GM23338 (cell line): ENCODE results near the gene PSMB5. TPM values are rescaled to one million over a fixed set of nuclear protein-coding genes. Genes with fewer than 3 reads are reported as not detected.

Source experiments
- ATAC-seq: fragments of 200-7000 bp; cut with Tn5 transposase; 3 replicates; pipeline ENCODE4 v1.9.1; 2020
- DNase-seq: peaks from one replicate; pipeline ENCODE4 v3.0.0-alpha.2; 2015; ENCODE audit warnings: low spot score
- H2AFZ ChIP-seq: fragments of 200-600 bp; sonication (generic); 2 replicates; pipeline ENCODE4 v1.8.0; 2016; ENCODE audit warnings: antibody characterized with exemption, mild to moderate bottlenecking, moderate library complexity
- H3F3A ChIP-seq: fragments of 200-600 bp; sonication (generic); replicated peaks from 2 replicates; pipeline ENCODE4 v1.8.0; 2017; ENCODE audit warnings: antibody characterized with exemption, mixed run types, low read depth
- H3K27ac ChIP-seq: fragments of 200-600 bp; sonication (generic); 2 replicates; pipeline ENCODE4 v1.6.1; 2016; ENCODE audit warnings: low read depth
- H3K27me3 ChIP-seq: fragments of 200-600 bp; sonication (generic); 2 replicates; pipeline ENCODE4 v1.8.0; 2016; ENCODE audit warnings: mild to moderate bottlenecking, mixed run types, moderate library complexity; ENCODE audit not compliant: insufficient read depth
- H3K36me3 ChIP-seq: fragments of 200-600 bp; sonication (generic); 2 replicates; pipeline ENCODE4 v1.8.0; 2016; ENCODE audit warnings: mild to moderate bottlenecking; ENCODE audit not compliant: insufficient read depth
- H3K4me1 ChIP-seq: fragments of 200-600 bp; sonication (generic); 2 replicates; pipeline ENCODE4 v1.8.0; 2016; ENCODE audit warnings: mild to moderate bottlenecking, moderate library complexity; ENCODE audit not compliant: insufficient read depth
- H3K4me2 ChIP-seq: fragments of 200-600 bp; sonication (generic); 2 replicates; pipeline ENCODE4 v1.7.1; 2017; ENCODE audit warnings: mixed run types
- H3K4me3 ChIP-seq: fragments of 200-600 bp; sonication (generic); 2 replicates; pipeline ENCODE4 v1.6.1; 2016; ENCODE audit warnings: mixed run types
- H3K79me2 ChIP-seq: fragments of 200-600 bp; sonication (generic); replicated peaks from 2 replicates; pipeline ENCODE4 v1.8.0; 2017; ENCODE audit warnings: mild to moderate bottlenecking; ENCODE audit not compliant: insufficient read depth
- H3K9me2 ChIP-seq: fragments of 200-600 bp; sonication (generic); 2 replicates; pipeline ENCODE4 v1.8.0; 2017; ENCODE audit not compliant: insufficient read depth
- H4K20me1 ChIP-seq: fragments of 200-600 bp; sonication (generic); replicated peaks from 2 replicates; pipeline ENCODE4 v1.8.0; 2017; ENCODE audit warnings: mild to moderate bottlenecking; ENCODE audit not compliant: insufficient read depth
- H3K27ac Mint-ChIP-seq: 2 replicates; pipeline ENCODE4 v1.8.0; 2020; ENCODE audit warnings: inconsistent platforms, mild to moderate bottlenecking, moderate library complexity, mixed read lengths
- H3K27me3 Mint-ChIP-seq: 3 replicates; pipeline ENCODE4 v1.8.0; 2022; ENCODE audit warnings: low read depth, mild to moderate bottlenecking, moderate library complexity, mixed read lengths, inconsistent platforms; ENCODE audit not compliant: insufficient read depth, poor library complexity
- H3K36me3 Mint-ChIP-seq: 3 replicates; pipeline ENCODE4 v1.8.0; 2021; ENCODE audit warnings: low read depth, mild to moderate bottlenecking, inconsistent platforms, moderate library complexity, mixed read lengths
- H3K4me1 Mint-ChIP-seq: 3 replicates; pipeline ENCODE4 v1.8.0; 2020; ENCODE audit warnings: mild to moderate bottlenecking, inconsistent platforms, mixed read lengths
- H3K4me3 Mint-ChIP-seq: 3 replicates; pipeline ENCODE4 v1.8.0; 2021; ENCODE audit warnings: moderate library complexity, mild to moderate bottlenecking, inconsistent platforms, mixed read lengths
- H3K9me3 Mint-ChIP-seq: 3 replicates; pipeline ENCODE4 v1.8.0; 2020; ENCODE audit warnings: moderate library complexity, mild to moderate bottlenecking, inconsistent platforms, mixed read lengths
- CREB1 ChIP-seq: fragments of 250-450 bp; sonication (Bioruptor Pico); IDR thresholded peaks from 2 replicates; pipeline ENCODE4 v1.5.0; 2020; ENCODE audit warnings: low read depth, mild to moderate bottlenecking, moderate library complexity
- EZH2 ChIP-seq: fragments of 200-600 bp; sonication (generic); IDR thresholded peaks from one replicate; pipeline ENCODE4 v1.8.0; 2017; ENCODE audit warnings: antibody characterized with exemption, mild to moderate bottlenecking, low read depth; ENCODE audit not compliant: unreplicated experiment
- EZH2phosphoT487 ChIP-seq: fragments of 200-600 bp; sonication (generic); IDR thresholded peaks from one replicate; pipeline ENCODE4 v1.8.1; 2018; ENCODE audit warnings: antibody characterized with exemption; ENCODE audit not compliant: unreplicated experiment
- JUNB ChIP-seq: IDR thresholded peaks from one replicate; pipeline ENCODE4 v1.6.1; 2016; ENCODE audit warnings: antibody characterized with exemption; ENCODE audit not compliant: unreplicated experiment
- NANOG ChIP-seq: IDR thresholded peaks from 2 replicates; pipeline ENCODE4 v1.6.1; 2016; ENCODE audit warnings: antibody characterized with exemption, borderline replicate concordance
- POLR2AphosphoS5 ChIP-seq: IDR thresholded peaks from 2 replicates; pipeline ENCODE4 v1.6.1; 2016; ENCODE audit warnings: antibody characterized with exemption, low read depth
- STAT1 ChIP-seq: IDR thresholded peaks from one replicate; pipeline ENCODE4 v1.6.1; 2016; ENCODE audit warnings: antibody characterized with exemption; ENCODE audit not compliant: unreplicated experiment
- ZNF114 ChIP-seq: fragments of 250-450 bp; sonication (Bioruptor Pico); IDR thresholded peaks from 2 replicates; pipeline ENCODE4 v1.5.0; 2020; ENCODE audit warnings: mild to moderate bottlenecking, moderate library complexity
- ZNF331 ChIP-seq: fragments of 250-450 bp; sonication (Bioruptor Pico); IDR thresholded peaks from 2 replicates; pipeline ENCODE4 v1.5.0; 2020; ENCODE audit warnings: low read depth, mild to moderate bottlenecking, moderate library complexity
- polyA plus RNA-seq: library from polyadenylated mRNA; unstranded; fragments of >200 nt; fragmentation: Nextera tagmentation; extraction: Ambion mirVana; gene quantifications from 2 replicates; pipeline ENCODE4 v1.2.1, GENCODE V29; 2016
- total RNA-seq: library from RNA; depleted of rRNA; stranded (reverse); fragments of >200 nt; shearing (Covaris generic); gene quantifications from 2 replicates; pipeline ENCODE4 v1.2.3, GENCODE V29; 2014
- TF ChIP-seq, protein P1 (sequence below), 2 experiments: fragments of 200-600 bp in 1 of 2; sonication (generic) in 1 of 2; conservative IDR thresholded peaks; 2 replicates each; pipeline versions ENCODE4 v1.5.1 to v1.6.1; 2016 to 2017; ENCODE audit warnings: antibody characterized with exemption in 2 of 2, low read depth in 2 of 2, mild to moderate bottlenecking in 2 of 2, moderate library complexity in 1 of 2
- TF ChIP-seq, protein P2 (sequence below): fragments of 250-450 bp; sonication (Bioruptor Pico); IDR thresholded peaks from 2 replicates; pipeline ENCODE4 v1.5.0; 2020; ENCODE audit warnings: mild to moderate bottlenecking, moderate library complexity
- TF ChIP-seq, protein P3 (sequence below): IDR thresholded peaks from one replicate; pipeline ENCODE4 v1.6.1; 2018; ENCODE audit warnings: antibody characterized with exemption; ENCODE audit not compliant: unreplicated experiment
- TF ChIP-seq, protein P4 (sequence below): IDR thresholded peaks from 2 replicates; pipeline ENCODE4 v1.6.1; 2016; ENCODE audit warnings: antibody characterized with exemption

Gene PSMB5
- total and polyA plus RNA-seq, 2 experiments from 2014 or later = 265 to 341 TPM

DNA sequence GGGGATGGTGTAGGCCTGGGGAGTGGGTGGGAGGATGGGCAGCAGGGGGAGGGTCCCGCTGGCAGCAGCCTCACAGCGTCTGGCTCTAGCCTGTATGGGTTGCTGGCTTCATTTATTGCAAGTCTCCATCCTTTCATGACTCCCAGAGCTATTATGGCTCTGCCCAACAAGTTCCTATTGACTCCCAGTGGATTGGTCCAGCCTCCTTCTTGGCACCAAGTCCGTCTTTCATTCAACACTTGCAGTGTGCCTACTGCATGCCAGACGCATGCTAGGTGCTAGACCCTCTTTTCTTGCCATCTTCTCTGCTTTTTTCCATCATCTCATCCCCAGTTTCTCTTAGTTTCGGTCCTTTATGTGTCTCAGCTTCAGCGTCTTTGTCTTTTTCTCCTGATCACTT, 8.4 kb upstream of the PSMB5 start:
- no peaks in the 10 kb centered on the region for H3K36me3 ChIP-seq
- Mint-ChIP-seq H3K27ac (no peak overlapping the region), H3K9me3 (no peaks in the 10 kb centered on the region; the same call in 2 of the 3 replicates), H3K4me3 (no peak overlapping the region), H3K4me1 (peaks cover 20% of the 10 kb centered on the region), H3K27me3 (peaks cover 17% of the 10 kb centered on the region), H3K36me3 (peaks cover 5% of the 10 kb centered on the region)
- H3K9me2 ChIP-seq = no peaks in the 10 kb centered on the region
- no peaks in the 10 kb centered on the region for H4K20me1 ChIP-seq
- ATAC-seq = no peak
- H2AFZ ChIP-seq = no peak overlapping the region
- H3K27ac ChIP-seq = no peak overlapping the region
- no peaks in the 10 kb centered on the region for H3K27me3 ChIP-seq
- no peaks in the 10 kb centered on the region for H3K4me1 ChIP-seq
- DNase-seq = no peak
- no peaks in the 10 kb centered on the region for H3K79me2 ChIP-seq
- H3K4me3 ChIP-seq = no peak overlapping the region
- H3K4me2 ChIP-seq = no peak overlapping the region
- H3F3A ChIP-seq = no peaks in the 10 kb centered on the region
- TF ChIP-seq, protein P1, sequence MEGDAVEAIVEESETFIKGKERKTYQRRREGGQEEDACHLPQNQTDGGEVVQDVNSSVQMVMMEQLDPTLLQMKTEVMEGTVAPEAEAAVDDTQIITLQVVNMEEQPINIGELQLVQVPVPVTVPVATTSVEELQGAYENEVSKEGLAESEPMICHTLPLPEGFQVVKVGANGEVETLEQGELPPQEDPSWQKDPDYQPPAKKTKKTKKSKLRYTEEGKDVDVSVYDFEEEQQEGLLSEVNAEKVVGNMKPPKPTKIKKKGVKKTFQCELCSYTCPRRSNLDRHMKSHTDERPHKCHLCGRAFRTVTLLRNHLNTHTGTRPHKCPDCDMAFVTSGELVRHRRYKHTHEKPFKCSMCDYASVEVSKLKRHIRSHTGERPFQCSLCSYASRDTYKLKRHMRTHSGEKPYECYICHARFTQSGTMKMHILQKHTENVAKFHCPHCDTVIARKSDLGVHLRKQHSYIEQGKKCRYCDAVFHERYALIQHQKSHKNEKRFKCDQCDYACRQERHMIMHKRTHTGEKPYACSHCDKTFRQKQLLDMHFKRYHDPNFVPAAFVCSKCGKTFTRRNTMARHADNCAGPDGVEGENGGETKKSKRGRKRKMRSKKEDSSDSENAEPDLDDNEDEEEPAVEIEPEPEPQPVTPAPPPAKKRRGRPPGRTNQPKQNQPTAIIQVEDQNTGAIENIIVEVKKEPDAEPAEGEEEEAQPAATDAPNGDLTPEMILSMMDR (conservative IDR thresholded peaks at IDR 0.05; ENCODE audit: low read depth in 2 of 2) = no peak
- TF ChIP-seq, protein P2, sequence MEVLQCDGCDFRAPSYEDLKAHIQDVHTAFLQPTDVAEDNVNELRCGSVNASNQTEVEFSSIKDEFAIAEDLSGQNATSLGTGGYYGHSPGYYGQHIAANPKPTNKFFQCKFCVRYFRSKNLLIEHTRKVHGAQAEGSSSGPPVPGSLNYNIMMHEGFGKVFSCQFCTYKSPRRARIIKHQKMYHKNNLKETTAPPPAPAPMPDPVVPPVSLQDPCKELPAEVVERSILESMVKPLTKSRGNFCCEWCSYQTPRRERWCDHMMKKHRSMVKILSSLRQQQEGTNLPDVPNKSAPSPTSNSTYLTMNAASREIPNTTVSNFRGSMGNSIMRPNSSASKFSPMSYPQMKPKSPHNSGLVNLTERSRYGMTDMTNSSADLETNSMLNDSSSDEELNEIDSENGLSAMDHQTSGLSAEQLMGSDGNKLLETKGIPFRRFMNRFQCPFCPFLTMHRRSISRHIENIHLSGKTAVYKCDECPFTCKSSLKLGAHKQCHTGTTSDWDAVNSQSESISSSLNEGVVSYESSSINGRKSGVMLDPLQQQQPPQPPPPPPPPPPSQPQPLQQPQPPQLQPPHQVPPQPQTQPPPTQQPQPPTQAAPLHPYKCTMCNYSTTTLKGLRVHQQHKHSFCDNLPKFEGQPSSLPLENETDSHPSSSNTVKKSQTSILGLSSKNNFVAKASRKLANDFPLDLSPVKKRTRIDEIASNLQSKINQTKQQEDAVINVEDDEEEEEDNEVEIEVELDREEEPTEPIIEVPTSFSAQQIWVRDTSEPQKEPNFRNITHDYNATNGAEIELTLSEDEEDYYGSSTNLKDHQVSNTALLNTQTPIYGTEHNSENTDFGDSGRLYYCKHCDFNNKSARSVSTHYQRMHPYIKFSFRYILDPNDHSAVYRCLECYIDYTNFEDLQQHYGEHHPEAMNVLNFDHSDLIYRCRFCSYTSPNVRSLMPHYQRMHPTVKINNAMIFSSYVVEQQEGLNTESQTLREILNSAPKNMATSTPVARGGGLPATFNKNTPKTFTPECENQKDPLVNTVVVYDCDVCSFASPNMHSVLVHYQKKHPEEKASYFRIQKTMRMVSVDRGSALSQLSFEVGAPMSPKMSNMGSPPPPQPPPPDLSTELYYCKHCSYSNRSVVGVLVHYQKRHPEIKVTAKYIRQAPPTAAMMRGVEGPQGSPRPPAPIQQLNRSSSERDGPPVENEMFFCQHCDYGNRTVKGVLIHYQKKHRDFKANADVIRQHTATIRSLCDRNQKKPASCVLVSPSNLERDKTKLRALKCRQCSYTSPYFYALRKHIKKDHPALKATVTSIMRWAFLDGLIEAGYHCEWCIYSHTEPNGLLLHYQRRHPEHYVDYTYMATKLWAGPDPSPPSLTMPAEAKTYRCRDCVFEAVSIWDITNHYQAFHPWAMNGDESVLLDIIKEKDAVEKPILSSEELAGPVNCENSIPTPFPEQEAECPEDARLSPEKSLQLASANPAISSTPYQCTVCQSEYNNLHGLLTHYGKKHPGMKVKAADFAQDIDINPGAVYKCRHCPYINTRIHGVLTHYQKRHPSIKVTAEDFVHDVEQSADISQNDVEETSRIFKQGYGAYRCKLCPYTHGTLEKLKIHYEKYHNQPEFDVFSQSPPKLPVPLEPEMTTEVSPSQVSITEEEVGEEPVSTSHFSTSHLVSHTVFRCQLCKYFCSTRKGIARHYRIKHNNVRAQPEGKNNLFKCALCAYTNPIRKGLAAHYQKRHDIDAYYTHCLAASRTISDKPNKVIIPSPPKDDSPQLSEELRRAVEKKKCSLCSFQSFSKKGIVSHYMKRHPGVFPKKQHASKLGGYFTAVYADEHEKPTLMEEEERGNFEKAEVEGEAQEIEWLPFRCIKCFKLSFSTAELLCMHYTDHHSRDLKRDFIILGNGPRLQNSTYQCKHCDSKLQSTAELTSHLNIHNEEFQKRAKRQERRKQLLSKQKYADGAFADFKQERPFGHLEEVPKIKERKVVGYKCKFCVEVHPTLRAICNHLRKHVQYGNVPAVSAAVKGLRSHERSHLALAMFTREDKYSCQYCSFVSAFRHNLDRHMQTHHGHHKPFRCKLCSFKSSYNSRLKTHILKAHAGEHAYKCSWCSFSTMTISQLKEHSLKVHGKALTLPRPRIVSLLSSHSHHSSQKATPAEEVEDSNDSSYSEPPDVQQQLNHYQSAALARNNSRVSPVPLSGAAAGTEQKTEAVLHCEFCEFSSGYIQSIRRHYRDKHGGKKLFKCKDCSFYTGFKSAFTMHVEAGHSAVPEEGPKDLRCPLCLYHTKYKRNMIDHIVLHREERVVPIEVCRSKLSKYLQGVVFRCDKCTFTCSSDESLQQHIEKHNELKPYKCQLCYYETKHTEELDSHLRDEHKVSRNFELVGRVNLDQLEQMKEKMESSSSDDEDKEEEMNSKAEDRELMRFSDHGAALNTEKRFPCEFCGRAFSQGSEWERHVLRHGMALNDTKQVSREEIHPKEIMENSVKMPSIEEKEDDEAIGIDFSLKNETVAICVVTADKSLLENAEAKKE (CRISPR knock-in tag) = no peak
- TF ChIP-seq EZH2phosphoT487 (no peak), EZH2 (no peak), CREB1 (CRISPR knock-in tag) (no peak), ZNF331 (no peak), NANOG (no peak), POLR2AphosphoS5 (no peak), JUNB (no peak), STAT1 (no peak), ZNF114 (CRISPR knock-in tag) (no peak)
- TF ChIP-seq, protein P3, sequence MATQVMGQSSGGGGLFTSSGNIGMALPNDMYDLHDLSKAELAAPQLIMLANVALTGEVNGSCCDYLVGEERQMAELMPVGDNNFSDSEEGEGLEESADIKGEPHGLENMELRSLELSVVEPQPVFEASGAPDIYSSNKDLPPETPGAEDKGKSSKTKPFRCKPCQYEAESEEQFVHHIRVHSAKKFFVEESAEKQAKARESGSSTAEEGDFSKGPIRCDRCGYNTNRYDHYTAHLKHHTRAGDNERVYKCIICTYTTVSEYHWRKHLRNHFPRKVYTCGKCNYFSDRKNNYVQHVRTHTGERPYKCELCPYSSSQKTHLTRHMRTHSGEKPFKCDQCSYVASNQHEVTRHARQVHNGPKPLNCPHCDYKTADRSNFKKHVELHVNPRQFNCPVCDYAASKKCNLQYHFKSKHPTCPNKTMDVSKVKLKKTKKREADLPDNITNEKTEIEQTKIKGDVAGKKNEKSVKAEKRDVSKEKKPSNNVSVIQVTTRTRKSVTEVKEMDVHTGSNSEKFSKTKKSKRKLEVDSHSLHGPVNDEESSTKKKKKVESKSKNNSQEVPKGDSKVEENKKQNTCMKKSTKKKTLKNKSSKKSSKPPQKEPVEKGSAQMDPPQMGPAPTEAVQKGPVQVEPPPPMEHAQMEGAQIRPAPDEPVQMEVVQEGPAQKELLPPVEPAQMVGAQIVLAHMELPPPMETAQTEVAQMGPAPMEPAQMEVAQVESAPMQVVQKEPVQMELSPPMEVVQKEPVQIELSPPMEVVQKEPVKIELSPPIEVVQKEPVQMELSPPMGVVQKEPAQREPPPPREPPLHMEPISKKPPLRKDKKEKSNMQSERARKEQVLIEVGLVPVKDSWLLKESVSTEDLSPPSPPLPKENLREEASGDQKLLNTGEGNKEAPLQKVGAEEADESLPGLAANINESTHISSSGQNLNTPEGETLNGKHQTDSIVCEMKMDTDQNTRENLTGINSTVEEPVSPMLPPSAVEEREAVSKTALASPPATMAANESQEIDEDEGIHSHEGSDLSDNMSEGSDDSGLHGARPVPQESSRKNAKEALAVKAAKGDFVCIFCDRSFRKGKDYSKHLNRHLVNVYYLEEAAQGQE = no peak
- TF ChIP-seq, protein P4, sequence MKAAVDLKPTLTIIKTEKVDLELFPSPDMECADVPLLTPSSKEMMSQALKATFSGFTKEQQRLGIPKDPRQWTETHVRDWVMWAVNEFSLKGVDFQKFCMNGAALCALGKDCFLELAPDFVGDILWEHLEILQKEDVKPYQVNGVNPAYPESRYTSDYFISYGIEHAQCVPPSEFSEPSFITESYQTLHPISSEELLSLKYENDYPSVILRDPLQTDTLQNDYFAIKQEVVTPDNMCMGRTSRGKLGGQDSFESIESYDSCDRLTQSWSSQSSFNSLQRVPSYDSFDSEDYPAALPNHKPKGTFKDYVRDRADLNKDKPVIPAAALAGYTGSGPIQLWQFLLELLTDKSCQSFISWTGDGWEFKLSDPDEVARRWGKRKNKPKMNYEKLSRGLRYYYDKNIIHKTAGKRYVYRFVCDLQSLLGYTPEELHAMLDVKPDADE = no peak
